Cerebellar cortex (tissue), 1 donor: ENCODE data around the gene PTP4A2.

Experiments used
- DNase-seq: peaks from one replicate; pipeline ENCODE4 v3.0.0-alpha.2; 2015; ENCODE audit warnings: low spot score

PTP4A2 gene

DNA sequence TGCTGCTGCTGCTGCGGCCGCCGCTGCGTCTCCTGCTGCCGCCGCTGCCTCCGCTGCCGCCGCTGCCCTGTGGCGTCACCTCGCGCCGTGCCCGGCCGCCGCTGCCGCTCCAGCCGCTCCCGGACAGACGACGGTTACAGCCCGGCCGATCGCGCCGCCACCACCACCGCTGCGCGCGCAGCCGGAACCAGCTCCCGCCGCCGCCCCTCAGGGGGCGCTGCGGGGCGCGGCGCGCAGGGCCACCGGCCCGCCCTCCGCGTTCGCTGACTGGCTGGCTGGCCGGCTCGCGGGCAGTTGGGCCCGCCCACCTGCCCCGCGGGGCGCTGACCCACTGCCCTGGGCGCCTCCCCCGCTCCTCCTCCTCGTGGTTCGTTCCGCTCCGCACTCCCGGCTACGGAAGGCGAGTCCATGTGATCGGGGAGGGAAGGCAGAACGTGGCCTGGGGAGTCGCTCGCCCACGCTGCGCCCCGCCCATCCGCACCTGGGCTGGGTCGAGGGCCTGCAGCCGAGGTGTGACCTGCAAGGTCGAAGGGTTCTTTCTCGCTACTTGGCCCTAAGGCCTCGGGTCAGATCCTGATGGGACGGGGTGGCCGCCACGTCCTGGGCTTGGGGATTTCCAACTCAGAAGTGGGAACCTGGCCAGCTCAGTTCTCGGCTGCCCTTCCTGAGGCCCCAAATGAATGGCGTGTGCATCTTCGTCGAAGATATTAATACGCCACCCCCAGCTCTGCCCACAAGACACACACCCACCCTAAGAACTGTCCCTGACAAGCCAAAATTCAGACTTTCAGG, at the start of gene PTP4A2:
PTP4A2 (minus strand) TSS at position 185 of the 792 bp plus-strand sequence. CDS start 19,303 bp downstream, outside the sequence.
- peak; percentile 93 for DNase-seq

- DNase-seq = peak; percentile 33
These were observed 49.0 kb upstream of the PTP4A2 start for GRCh38 chr1:31987135-31987619.

GRCh38 chr1:31985430-31985829, 47.3 kb upstream of the PTP4A2 start:
- no peak for DNase-seq

- no peak for DNase-seq
These were observed 46.5 kb upstream of the PTP4A2 start for GRCh38 chr1:31984419-31985347.

GRCh38 chr1:31981972-31982371, 43.8 kb upstream of the PTP4A2 start:
- DNase-seq = no peak

DNA sequence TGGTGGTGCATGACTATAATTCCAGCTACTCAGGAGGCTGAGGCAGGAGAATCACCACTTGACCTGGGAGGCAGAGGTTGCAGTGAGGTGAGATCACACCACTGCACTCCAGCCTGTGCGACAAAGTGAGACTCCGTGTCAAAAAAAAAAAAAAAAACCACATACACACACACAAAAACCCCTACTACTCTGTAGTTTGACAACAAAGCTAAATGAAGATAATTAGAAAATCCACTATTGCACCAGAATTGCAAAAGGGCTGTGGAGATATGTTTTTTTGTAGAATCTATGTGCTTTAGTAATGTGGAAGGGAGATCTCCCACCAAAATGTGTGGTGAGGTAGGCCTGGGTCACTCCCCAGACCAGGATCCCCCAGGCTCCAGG, 43.3 kb upstream of the PTP4A2 start:
- no peak for DNase-seq

GRCh38 chr1:31980835-31981455, 42.8 kb upstream of the PTP4A2 start:
- no peak for DNase-seq

DNA sequence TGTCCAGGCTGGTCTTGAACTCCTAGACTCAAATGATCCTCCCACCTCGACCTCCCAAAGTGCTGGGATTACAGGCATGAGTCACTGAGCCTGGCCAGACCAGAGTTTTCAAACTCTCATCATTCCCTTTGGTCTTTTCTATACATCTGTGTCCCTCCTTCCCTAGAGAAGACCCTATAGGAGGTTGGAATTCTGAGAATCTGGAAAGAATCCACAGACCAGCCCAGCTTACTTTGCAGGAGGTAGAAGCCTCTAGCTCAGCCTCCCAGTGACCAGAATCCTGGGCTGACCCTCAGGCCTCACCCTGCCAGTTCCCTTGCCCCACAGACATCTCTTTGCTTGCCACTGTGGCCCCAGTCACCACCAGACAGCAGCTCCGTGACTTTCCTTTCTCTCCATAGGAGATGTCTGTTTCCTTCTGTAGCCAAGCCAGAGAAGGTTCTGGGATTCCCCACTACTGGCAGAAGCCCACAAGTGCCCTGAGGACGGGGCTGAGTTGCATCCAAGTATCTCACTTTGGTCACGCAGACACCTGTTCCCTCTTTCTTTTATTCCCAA, 40.8 kb upstream of the PTP4A2 start:
- DNase-seq = peak; percentile 31

DNA sequence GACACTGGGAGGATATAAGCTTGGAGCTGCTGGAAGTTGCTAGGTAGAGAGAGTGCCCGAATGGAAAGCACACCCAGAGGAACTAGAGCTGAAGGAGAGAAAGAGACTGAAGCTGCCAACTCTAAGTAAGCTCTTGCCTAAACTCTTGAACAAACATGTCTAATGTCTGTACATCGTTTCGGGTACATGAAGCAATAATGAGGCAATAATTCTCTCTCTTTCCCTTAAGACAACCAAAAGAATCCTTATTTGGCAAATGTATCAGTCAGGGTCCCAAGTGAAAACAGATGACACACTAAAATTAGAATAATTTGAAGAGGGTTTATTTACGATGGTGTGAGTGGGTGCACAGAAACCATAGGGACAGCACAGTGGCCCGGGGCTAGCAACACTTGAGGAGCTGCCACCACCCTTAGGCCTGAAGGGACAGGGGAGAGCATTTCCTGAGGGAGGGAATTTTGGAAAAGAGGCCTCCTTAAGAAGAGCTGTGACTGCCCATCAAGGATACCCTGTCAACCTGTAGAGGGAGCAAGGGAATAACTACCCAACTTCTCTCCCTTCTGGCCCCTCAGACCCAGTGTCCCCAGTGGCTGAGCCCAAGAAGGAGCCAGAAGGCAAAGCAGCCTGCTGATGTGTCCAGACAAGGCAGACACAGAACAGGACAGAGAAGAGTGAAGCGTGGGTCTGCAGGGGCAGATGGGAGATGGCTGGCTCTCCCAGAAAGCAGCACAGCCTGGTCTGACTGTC, 39.4 kb upstream of the PTP4A2 start:
- DNase-seq = peak; percentile 74

GRCh38 chr1:31976401-31976800, 38.2 kb upstream of the PTP4A2 start:
- no peak for DNase-seq

DNA sequence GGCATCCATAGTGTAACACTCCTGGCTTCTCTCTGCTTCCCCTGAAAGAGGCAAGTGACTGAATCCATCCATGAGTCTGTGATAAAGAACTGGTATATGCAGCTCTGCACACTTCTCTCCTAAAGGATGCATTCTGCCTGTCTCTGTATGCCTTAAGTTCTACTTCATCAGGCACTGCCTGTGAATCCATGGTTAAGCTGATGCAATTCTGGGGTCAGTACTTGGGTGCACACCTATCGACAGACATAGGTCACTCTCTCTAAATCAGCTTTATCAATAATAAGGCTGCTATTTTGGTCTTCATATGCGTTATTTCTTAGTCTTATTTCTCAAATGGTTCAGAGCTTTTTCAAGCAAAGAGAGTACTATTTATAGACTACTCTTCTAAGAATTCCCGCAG, 32.7 kb upstream of the PTP4A2 start:
- no peak for DNase-seq

DNA sequence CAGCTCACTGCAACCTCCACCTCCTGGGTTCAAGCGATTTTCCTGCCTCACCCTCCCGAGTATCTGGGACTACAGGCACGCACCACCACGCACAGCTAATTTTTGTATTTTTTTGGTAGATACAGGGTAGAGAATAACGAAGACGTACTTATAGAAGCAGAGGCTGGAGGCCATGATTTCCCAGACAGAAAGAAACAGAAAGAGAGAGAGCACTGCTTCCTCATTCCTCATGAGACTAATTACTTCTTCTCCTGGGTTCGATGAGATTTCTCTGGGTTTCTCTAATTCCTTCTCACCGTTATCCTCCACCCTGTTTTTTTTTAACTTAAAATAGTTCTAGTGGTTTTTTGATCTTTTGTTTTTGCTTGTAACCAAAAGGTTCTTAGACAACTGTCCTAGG, 23.4 kb upstream of the PTP4A2 start:
- no peak for DNase-seq

GRCh38 chr1:31959521-31960340, 21.6 kb upstream of the PTP4A2 start:
- DNase-seq = no peak

DNA sequence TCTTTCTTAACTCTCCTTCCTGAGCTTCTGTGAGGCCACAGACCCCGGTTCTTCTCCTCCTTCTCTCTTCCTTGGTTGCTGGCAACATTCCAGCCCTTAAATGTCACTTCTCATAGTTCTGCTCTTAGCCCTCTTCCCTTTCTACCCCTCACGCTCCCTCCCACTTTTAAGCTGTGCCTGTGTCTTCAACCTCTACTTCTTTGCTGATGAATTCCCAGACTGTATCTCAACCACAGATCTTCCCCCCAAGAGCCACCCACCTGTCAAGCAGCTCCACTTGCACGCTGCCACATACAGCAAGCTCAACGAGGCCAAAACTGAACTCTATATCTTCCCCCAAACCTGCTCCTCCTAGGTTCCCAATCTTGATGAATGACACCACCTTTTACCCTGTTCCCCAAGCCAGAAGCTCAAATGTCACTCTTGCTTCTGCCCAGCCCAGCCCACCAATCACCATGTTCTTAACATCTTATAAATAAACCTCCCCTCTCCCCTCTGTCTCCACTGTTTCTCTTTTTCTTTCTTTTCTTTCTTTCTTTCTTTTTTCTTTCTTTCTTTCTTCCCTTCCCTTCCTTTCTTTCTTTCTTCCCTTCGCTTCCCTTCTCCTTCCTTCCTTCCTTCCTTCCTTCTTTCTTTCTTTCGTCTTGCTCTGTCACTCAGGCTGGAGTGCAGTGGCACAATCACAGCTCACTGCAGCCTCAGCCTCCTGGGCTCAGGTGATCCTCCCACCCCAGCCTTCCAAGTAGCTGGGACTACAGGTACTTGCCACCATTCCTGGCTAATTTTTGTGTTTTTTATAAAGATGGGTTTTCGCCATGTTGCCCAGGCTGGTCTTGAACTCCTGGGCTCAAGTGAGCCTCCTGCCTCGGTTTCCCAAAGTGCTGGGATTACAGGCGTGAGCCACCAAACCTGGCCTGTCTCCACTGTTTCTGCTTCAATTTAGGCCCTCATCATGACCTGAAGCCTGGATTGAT, 19.8 kb upstream of the PTP4A2 start:
- no peak for DNase-seq

DNA sequence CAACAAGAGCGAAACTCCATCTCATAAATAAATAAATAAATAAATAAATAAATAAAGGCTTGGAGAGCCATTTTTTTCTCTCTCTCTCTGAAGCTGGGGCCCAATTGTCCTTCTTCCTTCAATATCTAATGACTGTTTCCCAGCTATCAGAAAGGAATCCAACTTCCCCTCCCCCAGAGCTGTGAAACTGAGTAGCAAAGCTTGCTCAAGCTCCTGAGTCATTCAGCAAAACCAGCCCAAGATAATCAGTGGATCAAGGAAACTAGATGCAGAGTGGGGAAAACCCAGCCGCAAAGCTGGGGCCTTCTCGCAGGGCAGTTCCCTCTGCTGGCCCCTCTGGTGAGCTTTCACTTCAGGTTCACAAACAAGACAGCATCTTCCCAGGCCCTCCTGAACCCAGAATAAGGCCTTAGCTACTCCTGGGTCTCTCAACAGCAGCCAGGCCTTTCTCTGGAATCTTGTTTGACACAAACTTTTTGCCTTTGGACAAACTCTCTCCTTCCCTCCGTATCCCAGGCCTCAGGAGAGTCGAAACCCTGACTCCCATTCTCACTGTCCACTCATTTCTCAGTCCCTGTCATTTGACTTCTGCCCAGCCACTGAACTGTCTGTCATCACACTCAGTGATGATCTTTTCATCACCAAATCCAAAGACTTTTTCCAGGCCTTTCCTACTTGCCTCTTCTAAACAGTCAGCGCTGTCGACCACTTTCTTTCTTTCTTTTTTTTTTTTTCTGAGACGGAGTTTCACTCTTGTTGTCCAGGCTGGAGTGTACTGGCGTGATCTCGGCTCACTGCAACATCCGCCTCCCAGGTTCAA, 18.0 kb upstream of the PTP4A2 start:
- DNase-seq = peak; percentile 68

DNA sequence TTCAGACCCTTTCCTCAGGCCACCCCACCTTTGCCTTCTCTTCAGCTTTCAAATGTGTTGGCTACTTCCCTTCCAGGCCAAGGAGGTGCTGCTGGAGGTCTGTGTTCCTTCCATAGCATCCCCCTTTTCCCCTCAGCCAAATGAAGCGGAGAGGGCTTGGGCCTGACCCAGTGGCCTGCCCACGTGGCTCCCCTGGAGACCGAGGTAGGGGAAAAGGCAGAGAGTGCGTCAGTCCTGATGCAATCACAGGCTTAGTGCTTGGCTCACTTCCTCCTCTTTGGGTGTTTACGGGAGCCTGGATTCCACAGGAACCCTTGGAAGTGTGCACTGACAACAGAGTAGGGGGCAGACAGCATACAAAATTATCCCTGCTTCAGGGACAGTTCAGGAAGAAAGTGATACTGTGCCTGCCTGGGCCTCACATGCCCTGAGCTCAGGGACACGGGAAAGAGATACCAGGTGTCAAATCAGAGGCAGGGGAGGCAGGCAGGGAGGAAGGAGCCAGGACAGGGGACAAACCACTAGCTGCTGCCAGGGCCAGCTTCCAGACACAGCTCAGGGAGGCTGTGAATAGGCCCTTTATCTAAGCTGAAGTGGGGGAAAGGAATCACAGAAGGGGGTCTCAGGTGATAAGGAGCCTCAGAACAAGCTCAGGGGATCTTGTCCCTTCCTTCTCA, 16.6 kb upstream of the PTP4A2 start:
- peak; percentile 50 for DNase-seq

GRCh38 chr1:31952825-31953220, 14.7 kb upstream of the PTP4A2 start:
- DNase-seq = no peak

DNA sequence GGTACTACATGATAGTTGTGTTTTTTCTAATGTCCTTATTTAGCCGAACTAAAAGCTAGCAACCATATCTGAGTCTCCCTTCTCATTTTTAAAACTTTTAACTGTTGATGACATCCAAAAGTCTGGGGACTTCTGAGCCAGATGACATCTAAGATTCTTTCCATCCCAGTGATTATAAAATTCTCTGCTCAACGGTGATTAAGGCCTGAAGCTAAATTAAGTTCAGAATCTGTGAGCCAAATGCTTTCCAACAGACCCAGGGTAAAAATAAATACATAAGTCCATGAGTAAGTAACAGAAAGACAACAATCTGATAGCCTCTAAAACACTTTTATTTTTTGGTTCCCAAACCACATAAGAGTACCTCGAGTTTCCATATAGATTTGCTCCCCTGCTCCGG, 13.1 kb upstream of the PTP4A2 start:
- DNase-seq = no peak
